ENCODE results near the gene GALNT14.

The GALNT14 gene

DNA sequence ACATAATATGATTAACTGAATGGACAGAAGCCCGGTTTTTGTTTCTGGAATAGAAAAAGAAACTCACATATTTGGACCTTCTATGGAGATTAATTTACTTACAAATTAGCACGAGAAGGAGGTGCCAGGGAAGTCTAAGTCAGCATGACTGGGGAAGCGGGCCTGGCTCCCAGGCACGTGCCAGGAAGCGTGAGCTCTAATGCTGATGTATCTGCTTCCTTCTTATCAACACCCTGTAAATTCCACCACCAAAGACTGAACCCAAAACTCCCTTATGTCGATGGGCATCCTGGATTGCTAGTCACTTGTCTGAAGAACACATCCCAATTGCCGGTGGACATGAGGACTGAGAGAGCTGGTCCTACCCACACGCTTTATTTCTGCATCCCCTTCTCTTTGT, 134.5 kb downstream of the GALNT14 start:
- DNase-seq = no peak

- no peak for DNase-seq
Measured at GRCh38 chr2:31002537-31003150, 135.6 kb downstream of the GALNT14 start.

DNA sequence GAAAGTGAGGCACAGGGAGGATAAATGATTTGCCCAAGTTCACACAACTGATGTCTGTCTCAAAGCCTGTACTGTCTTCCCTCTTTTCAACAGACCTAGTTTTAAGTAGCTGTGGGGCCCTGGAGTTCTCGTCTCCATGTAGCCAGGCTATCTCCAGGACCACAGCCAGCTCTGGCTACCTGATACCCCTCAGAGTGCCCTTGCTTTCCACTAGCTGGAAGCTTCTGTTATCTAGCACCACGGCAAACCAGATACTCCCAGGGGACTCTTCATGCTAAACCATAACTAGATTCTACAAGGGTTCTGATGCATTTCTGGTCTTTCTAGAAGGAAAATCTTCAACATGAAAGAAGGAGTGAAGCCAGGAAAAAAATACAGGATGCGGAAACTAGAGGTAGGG, 137.3 kb downstream of the GALNT14 start:
- DNase-seq = no peak

GRCh38 chr2:30998672-30999071, 139.6 kb downstream of the GALNT14 start:
- DNase-seq = no peak

- DNase-seq = no peak
Measured at GRCh38 chr2:30997979-30998378, 140.3 kb downstream of the GALNT14 start.

- DNase-seq = no peak
Measured at GRCh38 chr2:30994227-30995056, 143.8 kb downstream of the GALNT14 start.

DNA sequence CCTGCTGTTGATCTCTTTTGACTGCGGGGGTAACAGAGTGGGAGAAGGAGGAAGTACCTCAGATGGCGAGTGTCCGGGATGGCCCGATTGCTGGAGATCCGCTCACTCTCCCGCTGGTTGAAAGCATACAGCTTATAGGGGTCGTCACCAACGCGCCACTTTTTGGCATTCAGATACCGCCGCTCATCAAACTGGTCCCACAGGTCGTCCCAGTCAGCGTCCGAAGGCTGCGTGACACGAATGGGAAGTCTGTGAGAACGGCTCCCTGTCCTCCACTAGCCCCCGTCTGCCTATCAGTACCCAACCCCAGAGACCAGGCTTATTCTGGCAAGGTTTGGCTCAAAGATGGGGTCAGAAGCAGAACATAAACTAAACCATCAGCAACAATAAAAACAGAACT, 145.5 kb downstream of the GALNT14 start:
- no peak for DNase-seq

GRCh38 chr2:30990671-30991070, 147.6 kb downstream of the GALNT14 start:
- DNase-seq = no peak

DNA sequence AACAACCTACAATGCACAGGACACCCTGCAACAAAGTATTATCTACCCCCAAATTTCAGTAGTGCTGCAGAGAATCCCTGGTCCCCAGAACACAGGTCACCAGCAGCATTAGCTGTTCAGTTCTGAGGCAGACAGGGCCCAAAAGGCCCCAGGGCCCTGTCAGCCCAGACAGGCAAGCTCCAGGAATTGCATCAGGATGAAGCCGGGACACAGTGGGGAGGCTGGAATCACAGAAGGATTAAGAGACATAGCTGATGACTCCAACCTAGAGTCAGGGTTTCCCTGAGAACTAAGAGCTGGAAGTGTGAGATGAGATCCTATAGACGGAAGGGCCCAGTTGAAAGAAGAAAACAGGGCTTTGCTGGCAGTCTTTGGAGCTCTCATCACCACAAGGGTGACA, 148.1 kb downstream of the GALNT14 start:
- DNase-seq = no peak

- no peak for DNase-seq
Measured at GRCh38 chr2:30989746-30990145, 148.5 kb downstream of the GALNT14 start.

DNA sequence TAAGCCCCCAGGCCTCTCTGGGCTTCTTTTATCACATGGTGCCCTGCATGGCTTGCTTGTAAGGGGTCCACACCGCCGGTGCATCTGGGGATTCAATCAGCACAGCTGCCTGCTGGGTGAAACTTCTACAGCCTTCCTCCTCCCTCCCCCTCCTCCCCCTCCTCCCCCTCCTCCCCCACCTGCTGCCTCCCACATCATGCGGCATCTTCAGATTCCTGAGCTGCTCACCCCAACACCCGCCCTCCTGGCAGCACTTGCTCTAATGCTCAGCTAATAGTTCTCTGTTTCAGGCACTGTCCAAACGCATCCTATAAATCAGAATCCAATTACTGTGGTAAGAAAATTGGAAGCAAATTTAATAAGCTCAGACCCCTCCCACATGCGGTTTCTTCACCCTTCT, 150.7 kb downstream of the GALNT14 start:
- DNase-seq = no peak

- no peak for DNase-seq
Measured at GRCh38 chr2:30986231-30986580, 152.0 kb downstream of the GALNT14 start.

DNA sequence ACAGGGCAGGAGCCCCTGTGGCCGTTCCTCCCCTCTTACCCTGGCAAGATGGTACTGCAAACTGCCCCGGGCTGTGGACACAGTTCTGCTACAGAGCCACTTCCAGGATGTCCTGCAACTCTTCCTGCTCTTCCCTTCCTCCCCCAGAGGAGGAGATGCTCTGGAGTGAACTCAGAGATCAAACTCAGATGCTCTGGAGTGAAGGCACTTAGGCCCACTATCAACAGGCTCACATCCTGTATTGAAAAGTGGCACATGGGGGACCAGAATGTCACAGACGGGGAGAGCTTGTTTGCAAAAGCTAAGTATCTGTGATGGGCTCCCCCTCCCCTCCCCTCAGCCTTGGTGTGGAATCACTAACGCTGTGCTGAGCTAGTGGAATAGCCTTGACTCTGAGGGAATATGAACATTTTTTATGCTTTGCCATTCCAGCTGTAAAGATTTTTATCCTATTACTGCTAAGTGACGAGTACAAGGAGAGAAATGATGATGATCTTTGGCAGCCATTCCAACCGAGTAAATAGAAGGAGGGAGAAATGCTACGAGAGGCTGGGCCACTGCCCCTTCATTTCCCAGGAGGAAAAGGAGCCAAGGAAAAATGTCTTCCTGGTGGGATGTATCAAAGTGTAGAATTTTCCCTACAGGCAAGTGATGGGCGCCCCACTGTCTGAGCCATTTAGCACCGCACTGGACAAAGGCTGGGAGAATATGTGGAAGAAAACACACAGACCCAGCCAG, 152.6 kb downstream of the GALNT14 start:
- DNase-seq = no peak

DNA sequence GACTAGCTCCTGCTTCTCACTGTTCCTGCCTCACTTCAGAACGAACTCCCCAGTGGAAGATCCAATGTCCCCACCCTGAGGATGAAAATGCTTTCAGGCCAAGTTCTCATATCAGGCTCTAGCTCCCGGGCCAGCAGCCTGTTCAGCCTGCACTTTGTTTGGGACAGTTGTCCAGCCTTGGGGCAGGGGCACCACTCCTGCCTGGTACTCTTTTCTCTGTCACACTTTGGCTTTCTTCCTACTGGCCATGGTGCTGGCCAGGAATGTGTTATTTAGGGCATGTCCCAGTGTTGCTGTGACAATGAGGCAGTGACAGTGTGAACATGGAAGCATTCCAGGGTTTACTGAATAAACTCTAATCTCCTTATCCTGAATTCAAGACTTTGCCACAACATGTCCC, 154.1 kb downstream of the GALNT14 start:
- DNase-seq = no peak

- DNase-seq = no peak
Measured at GRCh38 chr2:30981510-30981909, 156.7 kb downstream of the GALNT14 start.

GRCh38 chr2:30981096-30981495, 157.1 kb downstream of the GALNT14 start:
- no peak for DNase-seq

- peak; percentile 79 for DNase-seq
Measured at GRCh38 chr2:30979822-30980245, 158.4 kb downstream of the GALNT14 start.

- no peak for DNase-seq
Measured at GRCh38 chr2:30978854-30979253, 159.4 kb downstream of the GALNT14 start.

DNA sequence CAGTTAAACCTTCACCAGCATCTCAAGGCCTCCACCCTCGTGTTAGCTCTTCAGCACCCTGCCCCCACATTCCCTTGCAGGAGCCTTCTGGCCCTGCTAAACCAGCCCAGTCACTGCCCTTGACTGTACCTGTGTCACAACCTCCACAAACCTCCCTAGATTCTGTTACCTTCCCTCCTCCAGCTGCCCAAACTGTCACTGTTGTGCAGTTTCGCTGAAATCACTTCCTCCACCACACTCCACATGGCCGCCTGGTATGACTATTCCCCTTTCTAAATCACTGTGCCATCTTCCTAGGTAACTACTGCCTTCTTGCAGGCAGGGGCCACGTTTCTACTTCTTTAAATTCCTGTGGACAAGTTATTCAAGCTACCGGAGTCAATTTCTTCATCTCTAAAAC, 160.2 kb downstream of the GALNT14 start:
- no peak for DNase-seq

GRCh38 chr2:30975156-30975555, 163.1 kb downstream of the GALNT14 start:
- DNase-seq = no peak

DNA sequence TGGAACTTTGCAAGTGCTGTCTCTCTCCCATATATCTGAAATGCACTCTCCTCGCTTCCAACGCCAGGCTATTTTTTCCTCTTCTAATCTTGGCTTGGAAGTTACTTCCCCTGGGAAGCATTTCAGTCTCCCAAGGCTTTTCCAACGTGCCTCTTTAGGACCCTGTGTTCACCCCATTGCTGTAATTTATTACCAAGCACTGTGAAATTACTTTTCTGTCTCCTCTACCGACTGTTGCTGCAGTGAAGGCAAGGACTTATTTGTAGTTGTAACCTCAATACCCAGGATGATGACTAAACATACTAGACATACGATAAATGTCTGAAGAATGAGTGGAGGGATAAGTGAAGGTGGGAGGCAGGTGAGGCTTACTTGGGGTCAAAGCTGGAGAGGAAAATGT, 163.7 kb downstream of the GALNT14 start:
- no peak for DNase-seq

DNA sequence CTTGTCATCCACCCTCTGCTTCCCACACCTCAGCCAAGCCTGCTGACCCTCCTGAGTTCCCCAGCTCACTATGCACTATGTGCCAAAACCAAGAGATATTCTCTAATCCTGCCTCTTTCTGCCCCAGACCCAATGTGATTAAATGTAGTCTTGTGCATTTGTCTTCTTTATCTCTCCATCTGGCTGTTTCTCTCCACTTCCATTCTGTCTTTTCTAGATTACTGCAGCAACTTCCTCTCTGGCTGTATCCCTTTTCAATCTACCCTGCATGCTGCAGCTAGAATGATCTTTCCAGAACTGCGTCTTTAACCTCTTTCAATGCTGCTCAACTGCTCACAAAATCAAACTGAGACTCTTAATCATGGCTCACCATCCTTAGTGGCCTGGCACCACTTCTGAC, 164.1 kb downstream of the GALNT14 start:
- DNase-seq = no peak

- no peak for DNase-seq
Measured at GRCh38 chr2:30971231-30972025, 166.8 kb downstream of the GALNT14 start.
